DND-41 (cell line): ENCODE measurements around the gene CASP8AP2.

Source experiments
- CTCF ChIP-seq: IDR thresholded peaks from 2 replicates; pipeline ENCODE4 v1.5.1; 2012; ENCODE audit warnings: borderline replicate concordance, low read length, moderate library complexity, mild to moderate bottlenecking; ENCODE audit not compliant: poor library complexity, severe bottlenecking; ENCODE audit errors: extremely low read depth
- EZH2 ChIP-seq: IDR thresholded peaks from 3 replicates; pipeline ENCODE4 v1.6.1; 2012; ENCODE audit warnings: borderline replicate concordance, low read depth, mild to moderate bottlenecking, moderate library complexity, low read length, inconsistent platforms; ENCODE audit not compliant: severe bottlenecking

- TF ChIP-seq CTCF (no peak), EZH2 (no peak)
Observed at GRCh38 chr6:89830170-89830809, 610 bp downstream of the CASP8AP2 start.
